Measurements from ENCODE around the gene PPIP5K1. TPM values are rescaled to one million over a fixed set of nuclear protein-coding genes. Genes with fewer than 3 reads are reported as not detected.
"Not testable (repeated sequence)": the region's sequence is repeated elsewhere in the genome, so short reads cannot be mapped to it uniquely, and the experiment has no call there.

PPIP5K1 gene
- total RNA-seq = 10 to 100 TPM; 26.9 to 35.6 TPM
- 7.1 TPM for polyA plus RNA-seq

DNA sequence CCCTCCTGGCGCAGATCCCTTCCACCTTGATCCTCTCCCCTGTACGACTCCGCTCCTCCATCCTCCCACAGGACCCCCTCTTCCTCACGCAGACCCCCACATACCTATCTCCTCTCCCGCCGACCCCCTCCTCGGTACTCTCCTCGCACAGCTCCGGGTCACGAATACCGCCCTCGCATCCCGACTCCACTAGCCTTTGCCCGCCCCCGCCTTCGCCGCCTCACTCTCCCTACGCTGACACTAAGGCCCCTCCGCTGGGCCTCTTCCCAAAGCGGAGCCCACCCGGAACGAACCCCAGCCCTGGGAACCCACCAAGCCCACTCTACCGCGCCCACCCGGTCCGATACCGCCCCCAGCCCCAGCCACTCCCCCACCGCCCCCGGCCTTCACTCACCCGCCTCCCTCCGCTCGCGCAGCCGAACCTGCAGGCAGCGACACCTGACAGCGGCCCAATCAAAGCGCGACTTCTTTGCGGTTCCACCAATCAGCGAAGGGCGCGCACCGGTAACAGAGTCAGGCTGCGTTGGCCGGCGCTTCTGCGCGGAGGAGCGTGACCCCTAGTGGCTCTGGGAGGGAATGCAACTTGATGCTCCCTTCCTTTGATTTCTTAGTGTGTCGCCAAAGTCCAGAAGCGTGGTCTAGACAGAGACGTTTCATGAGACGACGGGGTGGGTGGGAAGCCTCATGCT is at the start of gene PPIP5K1:
TSS of gene PPIP5K1 (minus strand) at position 431 of the 689 bp plus-strand sequence. CDS start 5,704 bp downstream, outside the sequence.
- H3K27ac ChIP-seq (ENCODE audit: low read depth, low read length); H3K4me1 Mint-ChIP-seq; DNase-seq; H3K36me3 ChIP-seq (ENCODE audit: insufficient read depth, low read length); H3K9me3 ChIP-seq (ENCODE audit: low read length); H3K27me3 ChIP-seq (ENCODE audit: insufficient read depth, low read length, poor library complexity, severe bottlenecking); H3K27me3 Mint-ChIP-seq; H3K36me3 Mint-ChIP-seq; H3K9me3 Mint-ChIP-seq; H3K27ac Mint-ChIP-seq; POLR2A ChIA-PET; H3K4me1 ChIP-seq (ENCODE audit: insufficient read depth, low read length); H3K4me3 ChIP-seq (ENCODE audit: low read length); CTCF ChIA-PET; H3K4me3 Mint-ChIP-seq: not testable (repeated sequence)

DNA sequence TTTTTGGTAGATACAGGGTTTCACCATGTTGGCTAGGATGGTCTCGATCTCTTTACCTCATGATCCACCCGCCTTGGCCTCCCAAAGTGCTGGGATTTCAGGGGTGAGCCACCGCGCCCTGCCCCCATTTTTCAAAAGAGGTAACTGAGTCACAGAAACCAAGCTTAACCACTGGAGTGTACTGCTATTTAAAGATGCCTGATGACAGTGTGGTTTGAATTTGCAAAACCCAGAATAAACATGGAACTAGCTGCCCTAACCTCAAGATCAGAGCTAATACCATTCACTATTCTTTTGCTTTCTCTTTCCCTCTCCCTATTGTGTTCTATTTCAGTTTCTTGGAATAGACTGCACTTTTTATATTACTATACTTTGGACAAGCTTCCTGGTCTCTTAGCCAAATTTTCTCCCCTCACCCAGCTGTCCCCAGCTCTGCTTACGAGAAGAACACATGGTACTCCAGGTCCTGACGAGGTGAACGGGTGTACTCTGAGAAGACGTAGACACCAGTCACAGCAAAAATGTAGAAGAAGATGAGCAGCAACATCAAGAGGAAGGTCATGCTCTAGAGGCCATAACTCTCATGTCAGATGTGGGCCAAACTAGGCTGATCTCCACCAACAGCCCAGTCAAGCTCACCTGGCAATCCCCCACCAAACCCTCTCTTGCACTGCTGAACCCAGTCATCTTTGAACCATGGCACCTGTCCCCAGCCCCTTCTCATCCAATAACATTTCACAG is 48.6 kb upstream of the PPIP5K1 start:
- H3K9me3 Mint-ChIP-seq; H3K27ac ChIP-seq (ENCODE audit: low read depth, low read length); H3K27me3 Mint-ChIP-seq; DNase-seq; H3K36me3 ChIP-seq (ENCODE audit: insufficient read depth, low read length); H3K4me3 ChIP-seq (ENCODE audit: low read length); H3K4me3 Mint-ChIP-seq; H3K4me1 ChIP-seq (ENCODE audit: insufficient read depth, low read length); POLR2A ChIA-PET; H3K27me3 ChIP-seq (ENCODE audit: insufficient read depth, low read length, poor library complexity, severe bottlenecking); H3K4me1 Mint-ChIP-seq; H3K27ac Mint-ChIP-seq; H3K36me3 Mint-ChIP-seq; CTCF ChIA-PET; H3K9me3 ChIP-seq (ENCODE audit: low read length): not testable (repeated sequence)

DNA sequence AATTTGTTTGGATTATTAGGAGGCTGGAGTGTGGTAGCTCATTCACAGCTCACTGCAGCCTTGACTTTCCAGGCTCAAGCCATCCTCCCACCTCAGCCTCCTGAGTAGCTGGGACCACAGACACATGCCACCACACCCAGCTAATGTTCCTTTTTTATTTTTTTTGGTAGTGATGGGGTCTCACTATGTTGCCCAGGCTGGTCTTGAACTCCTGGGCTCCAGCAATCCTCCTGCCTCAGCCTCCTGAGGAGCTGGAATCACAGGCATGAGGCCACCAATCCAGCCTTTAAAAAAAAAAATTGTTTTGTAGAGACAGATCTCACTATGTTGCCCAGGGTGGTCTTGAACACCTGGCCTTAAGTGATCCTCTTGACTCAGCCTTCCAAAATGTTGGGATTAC is 36.9 kb upstream of the PPIP5K1 start:
- H3K27me3 ChIP-seq (ENCODE audit: insufficient read depth, low read length, poor library complexity, severe bottlenecking); H3K4me3 ChIP-seq (ENCODE audit: low read length); H3K27ac ChIP-seq (ENCODE audit: low read depth, low read length); DNase-seq; H3K4me3 Mint-ChIP-seq; H3K36me3 Mint-ChIP-seq; H3K27ac Mint-ChIP-seq; CTCF ChIA-PET; H3K27me3 Mint-ChIP-seq; H3K4me1 ChIP-seq (ENCODE audit: insufficient read depth, low read length); H3K36me3 ChIP-seq (ENCODE audit: insufficient read depth, low read length); H3K9me3 ChIP-seq (ENCODE audit: low read length); POLR2A ChIA-PET; H3K4me1 Mint-ChIP-seq; H3K9me3 Mint-ChIP-seq: not testable (repeated sequence)

DNA sequence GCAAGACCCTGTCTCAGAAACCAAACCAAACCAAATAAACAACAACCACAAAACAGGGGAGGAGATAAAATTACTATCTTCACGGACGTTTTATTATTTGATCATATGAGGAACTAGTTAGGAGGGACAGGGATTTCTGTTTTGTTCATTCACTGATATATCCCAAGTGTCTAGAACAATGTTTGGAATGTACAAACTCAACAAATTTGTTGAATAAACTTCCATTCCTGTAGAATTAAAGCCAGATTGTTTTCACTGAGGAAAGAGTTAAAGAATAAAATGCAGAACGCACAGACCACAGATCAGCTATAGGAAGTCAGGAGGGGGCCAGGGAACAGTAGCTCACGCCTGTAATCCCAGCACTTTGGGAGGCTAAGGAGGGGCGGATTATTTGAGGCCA is 35.1 kb upstream of the PPIP5K1 start:
- no peak for DNase-seq
- ChIA-PET POLR2A (no interaction called here), CTCF (no interaction called here)
- H3K9me3 ChIP-seq (ENCODE audit: low read length) = no peaks in the 10 kb centered on the region
- peaks cover 0 to 2% (median 0%) of the 10 kb centered on the region in 5 donors for H3K9me3 Mint-ChIP-seq
- no peaks in the 10 kb centered on the region for H3K27me3 ChIP-seq (ENCODE audit: insufficient read depth, low read length, poor library complexity, severe bottlenecking)
- H3K36me3 ChIP-seq (ENCODE audit: insufficient read depth, low read length) = no peaks in the 10 kb centered on the region
- H3K27ac Mint-ChIP-seq = no peak overlapping the region
- H3K27ac ChIP-seq (ENCODE audit: low read depth, low read length) = no peak overlapping the region
- H3K4me1 ChIP-seq (ENCODE audit: insufficient read depth, low read length) = no peaks in the 10 kb centered on the region
- peaks cover 2 to 6% of the 10 kb centered on the region in 2 donors for H3K27me3 Mint-ChIP-seq
- H3K4me3 ChIP-seq (ENCODE audit: low read length) = no peak overlapping the region
- no peaks in the 10 kb centered on the region for H3K36me3 Mint-ChIP-seq
- no peak overlapping the region for H3K4me3 Mint-ChIP-seq
- H3K4me1 Mint-ChIP-seq = no peaks in the 10 kb centered on the region

DNA sequence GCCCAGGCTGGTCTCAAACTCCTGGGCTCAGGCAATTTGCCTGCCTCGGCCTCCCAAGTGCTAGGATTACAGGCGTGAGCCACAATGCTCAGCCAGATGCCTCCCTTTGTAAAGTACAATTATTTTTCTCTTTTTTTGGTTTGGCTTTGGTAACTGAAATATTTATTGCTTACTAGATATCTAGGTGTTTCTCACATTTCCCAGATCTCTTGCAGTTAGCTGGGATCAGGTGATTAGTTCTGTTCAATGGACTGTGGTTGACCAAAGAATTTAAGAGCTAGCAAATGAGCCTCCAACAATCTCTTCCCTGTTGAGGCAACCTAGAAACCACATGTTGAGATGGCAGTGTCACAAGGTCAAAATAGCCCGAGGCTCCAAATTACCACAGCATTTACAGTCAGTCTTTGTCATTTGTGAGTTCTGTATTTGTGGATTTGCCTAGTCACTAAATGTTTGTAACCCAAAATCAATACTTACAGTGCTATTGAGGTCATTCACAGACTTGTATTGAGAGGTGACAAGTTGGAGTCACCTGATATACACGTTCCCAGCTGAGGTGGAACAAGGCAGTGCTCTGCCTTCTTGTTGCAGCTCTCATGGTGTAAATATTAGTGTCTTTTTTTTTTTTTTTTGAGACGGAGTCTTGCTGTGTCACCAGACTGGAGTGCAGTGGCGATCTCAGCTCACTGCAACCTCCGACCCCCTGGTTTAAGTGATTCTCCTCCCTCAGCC is 32.2 kb upstream of the PPIP5K1 start:
- H3K9me3 ChIP-seq (ENCODE audit: low read length); H3K36me3 Mint-ChIP-seq; H3K27me3 Mint-ChIP-seq; H3K27ac ChIP-seq (ENCODE audit: low read depth, low read length); H3K9me3 Mint-ChIP-seq; H3K27ac Mint-ChIP-seq; POLR2A ChIA-PET; H3K36me3 ChIP-seq (ENCODE audit: insufficient read depth, low read length); H3K4me3 Mint-ChIP-seq; H3K4me3 ChIP-seq (ENCODE audit: low read length); DNase-seq; H3K4me1 ChIP-seq (ENCODE audit: insufficient read depth, low read length); H3K4me1 Mint-ChIP-seq; CTCF ChIA-PET; H3K27me3 ChIP-seq (ENCODE audit: insufficient read depth, low read length, poor library complexity, severe bottlenecking): not testable (repeated sequence)

DNA sequence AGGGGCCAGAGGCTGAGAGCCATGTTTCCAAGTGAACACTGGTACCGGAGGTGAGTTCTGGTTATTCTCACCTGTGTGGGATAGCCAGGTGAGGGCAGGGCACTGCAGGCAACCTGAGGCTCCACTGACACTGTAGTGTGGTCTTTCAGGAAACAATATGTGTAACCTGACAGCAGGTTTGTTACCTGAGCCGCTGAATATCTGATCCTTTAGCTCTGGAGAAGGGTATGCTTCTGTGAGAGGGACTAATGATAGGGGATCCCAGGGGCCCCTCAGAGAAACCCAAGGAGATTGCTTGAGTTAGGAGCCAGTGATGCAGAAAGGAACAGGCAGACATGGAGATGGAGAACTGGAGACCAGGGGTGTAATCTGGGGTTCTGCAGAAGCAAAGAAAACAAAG is 28.7 kb upstream of the PPIP5K1 start, which contains the start of gene STRC:
TSS of gene STRC (minus strand) at position 101 of the 400 bp plus-strand sequence. CDS start at position 23, 78 bp downstream.
- H3K36me3 ChIP-seq (ENCODE audit: insufficient read depth, low read length); DNase-seq; H3K27me3 Mint-ChIP-seq; H3K27ac Mint-ChIP-seq; H3K9me3 ChIP-seq (ENCODE audit: low read length); H3K4me3 Mint-ChIP-seq; H3K4me3 ChIP-seq (ENCODE audit: low read length); H3K36me3 Mint-ChIP-seq; CTCF ChIA-PET; POLR2A ChIA-PET; H3K27me3 ChIP-seq (ENCODE audit: insufficient read depth, low read length, poor library complexity, severe bottlenecking); H3K4me1 ChIP-seq (ENCODE audit: insufficient read depth, low read length); H3K9me3 Mint-ChIP-seq; H3K4me1 Mint-ChIP-seq; H3K27ac ChIP-seq (ENCODE audit: low read depth, low read length): not testable (repeated sequence)

DNA sequence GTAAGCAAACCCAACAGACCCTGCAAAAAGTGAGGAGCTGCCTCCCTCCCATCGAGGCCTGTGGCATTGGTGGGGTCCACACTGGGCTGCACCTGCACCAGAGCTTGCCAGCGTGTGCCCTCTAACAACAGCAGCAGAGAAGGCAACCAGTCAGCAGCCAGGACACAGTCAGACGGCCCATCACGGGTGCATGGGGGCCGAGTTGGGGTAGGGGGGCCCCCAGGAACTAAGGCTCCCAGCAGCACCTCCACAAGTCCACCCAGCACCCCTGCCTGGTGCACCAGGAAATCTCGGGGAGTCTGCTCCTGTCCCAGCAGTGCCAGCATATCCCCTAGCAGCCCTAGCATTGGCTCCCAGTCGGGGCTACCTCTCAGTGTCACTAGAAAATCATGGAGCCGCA is 27.7 kb upstream of the PPIP5K1 start:
- DNase-seq; H3K9me3 ChIP-seq (ENCODE audit: low read length); H3K4me3 Mint-ChIP-seq; H3K4me1 Mint-ChIP-seq; H3K36me3 ChIP-seq (ENCODE audit: insufficient read depth, low read length); POLR2A ChIA-PET; H3K27ac Mint-ChIP-seq; H3K9me3 Mint-ChIP-seq; H3K4me3 ChIP-seq (ENCODE audit: low read length); H3K27me3 Mint-ChIP-seq; CTCF ChIA-PET; H3K27ac ChIP-seq (ENCODE audit: low read depth, low read length); H3K4me1 ChIP-seq (ENCODE audit: insufficient read depth, low read length); H3K36me3 Mint-ChIP-seq; H3K27me3 ChIP-seq (ENCODE audit: insufficient read depth, low read length, poor library complexity, severe bottlenecking): not testable (repeated sequence)

DNA sequence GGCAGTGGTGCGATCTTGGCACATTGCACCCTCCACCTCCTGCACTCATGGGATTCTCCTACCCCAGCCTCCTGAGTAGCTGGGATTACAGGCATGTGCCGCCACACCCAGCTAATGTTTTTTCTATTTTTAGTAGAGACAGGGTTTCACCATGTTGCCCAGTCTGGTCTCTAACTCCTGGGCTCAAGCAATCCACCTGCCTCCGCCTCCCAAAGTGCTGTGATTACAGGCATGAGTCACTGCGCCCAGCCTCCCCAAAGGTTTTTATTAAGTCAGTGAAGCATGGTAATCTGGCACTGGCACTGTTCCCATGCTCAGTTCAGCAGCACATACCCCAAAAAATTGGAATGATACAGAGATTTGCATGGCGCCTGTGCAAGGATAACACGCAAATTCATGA is 12.2 kb upstream of the PPIP5K1 start:
- H3K4me3 ChIP-seq (ENCODE audit: low read length); H3K36me3 Mint-ChIP-seq; H3K36me3 ChIP-seq (ENCODE audit: insufficient read depth, low read length); H3K27ac Mint-ChIP-seq; H3K4me1 ChIP-seq (ENCODE audit: insufficient read depth, low read length); H3K27ac ChIP-seq (ENCODE audit: low read depth, low read length); H3K9me3 Mint-ChIP-seq; H3K4me3 Mint-ChIP-seq; POLR2A ChIA-PET; H3K9me3 ChIP-seq (ENCODE audit: low read length); H3K4me1 Mint-ChIP-seq; H3K27me3 ChIP-seq (ENCODE audit: insufficient read depth, low read length, poor library complexity, severe bottlenecking); CTCF ChIA-PET; DNase-seq: not testable (repeated sequence)
- peaks cover 11 to 33% of the 10 kb centered on the region in 2 donors for H3K27me3 Mint-ChIP-seq

Data from CD8-positive, alpha-beta memory T cell (primary cell).